Myocyte (in vitro differentiated cells): ENCODE data around the gene SLC29A2. TPM values are rescaled to one million over a fixed set of nuclear protein-coding genes. Genes with fewer than 3 reads are reported as not detected.
A peak's percentile ranks its signal among the peaks of the same experiment; 100 is the strongest.
"Not testable (repeated sequence)": the region's sequence is repeated elsewhere in the genome, so short reads cannot be mapped to it uniquely, and the experiment has no call there.

Source experiments
- DNase-seq: peaks from one replicate; pipeline ENCODE4 v3.0.0-alpha.2; 2012; ENCODE audit warnings: low read depth
- total RNA-seq: library from RNA; depleted of rRNA; stranded (reverse); fragments of >200 nt; gene quantifications from 2 replicates; pipeline ENCODE4 v1.2.3, GENCODE V29; 2014

SLC29A2 gene
- total RNA-seq, 1 donor from 2014 or later = 8.5 TPM

- peak; percentile 88 for DNase-seq
These were observed 14.9 kb upstream of the SLC29A2 start for GRCh38 chr11:66386171-66387069.

DNA sequence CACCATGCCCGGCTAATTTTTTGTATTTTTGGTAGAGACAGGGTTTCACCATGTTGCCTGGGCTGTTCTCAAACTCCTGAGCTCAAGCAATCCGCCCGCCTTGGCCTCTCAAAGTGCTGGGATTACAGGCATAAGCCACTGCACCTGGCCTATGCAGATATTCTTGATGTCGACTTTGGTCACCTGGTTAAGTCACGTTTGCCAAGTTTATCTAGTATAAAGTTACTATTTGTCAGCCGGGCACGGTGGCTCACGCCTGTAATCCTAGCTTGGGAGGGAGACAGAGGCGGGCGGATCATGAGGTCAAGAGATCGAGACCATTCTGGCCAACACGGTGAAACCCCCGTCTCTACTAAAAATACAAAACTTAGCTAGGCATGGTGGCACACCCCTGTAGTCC, 12.8 kb upstream of the SLC29A2 start:
- DNase-seq = not testable (repeated sequence)

GRCh38 chr11:66380264-66380663, 8.7 kb upstream of the SLC29A2 start:
- DNase-seq = not testable (repeated sequence)

- DNase-seq = not testable (repeated sequence)
These were observed 2.2 kb upstream of the SLC29A2 start for GRCh38 chr11:66373690-66374287.

DNA sequence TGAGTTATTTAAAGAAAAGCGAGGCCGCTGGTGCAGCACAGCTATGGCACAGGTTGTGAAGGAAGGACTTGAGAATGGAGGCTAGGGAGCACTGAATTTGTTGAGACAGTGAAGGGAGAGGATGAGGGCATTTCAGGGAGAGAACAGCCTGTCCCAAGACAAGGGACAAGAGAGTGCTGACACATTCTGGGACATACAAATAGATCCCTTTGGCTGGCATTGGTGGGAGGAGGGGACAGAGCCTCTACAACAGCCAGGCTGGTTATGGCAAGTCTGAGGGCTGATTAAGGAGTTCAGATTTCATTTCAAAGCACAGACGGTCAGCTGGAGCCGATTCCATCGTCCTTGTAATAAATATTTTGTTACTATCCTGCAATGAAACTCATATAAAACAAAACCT, 1.7 kb upstream of the SLC29A2 start:
- peak; percentile 44 for DNase-seq

DNA sequence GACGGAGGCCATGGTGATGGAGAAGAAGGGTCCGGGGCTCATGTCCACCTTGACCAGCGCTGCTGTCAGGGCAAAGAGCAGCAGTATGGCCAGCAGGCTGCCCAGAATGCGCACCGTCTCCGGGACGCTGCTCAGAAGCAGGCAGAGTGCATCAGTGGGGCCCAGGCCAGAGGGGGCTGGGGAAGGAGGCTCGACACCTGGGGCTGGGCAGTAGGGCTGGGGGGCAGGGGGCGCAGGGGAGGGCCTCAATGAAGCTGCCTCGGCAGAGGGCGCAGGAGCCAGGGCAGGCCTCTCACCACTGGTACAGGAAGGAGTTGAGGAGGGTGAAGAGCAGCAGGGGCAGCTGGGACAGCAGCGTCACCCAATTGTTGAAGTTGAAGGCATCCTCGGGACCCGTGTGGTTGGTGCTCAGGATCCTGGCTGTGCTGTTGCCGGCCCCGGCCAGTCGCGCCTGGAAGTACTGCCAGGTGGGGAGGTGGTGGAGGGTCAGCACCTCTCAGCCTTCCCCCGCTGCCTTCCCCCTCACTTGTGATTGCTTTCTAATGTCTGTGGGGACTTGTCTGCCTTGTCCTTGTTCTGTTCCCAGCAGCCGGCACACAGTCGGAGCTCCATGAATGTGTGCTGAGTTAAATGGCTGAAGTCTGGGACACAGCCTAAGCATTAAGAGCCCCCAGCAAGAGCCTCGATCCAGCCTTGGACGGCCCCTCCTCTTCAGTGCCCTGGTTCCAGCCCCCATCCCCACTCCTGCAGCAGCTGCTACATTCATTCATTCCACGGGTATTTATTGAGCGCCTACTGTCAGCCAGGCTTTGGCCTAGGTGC, 2.3 kb downstream of the SLC29A2 start:
- DNase-seq = no peak

DNA sequence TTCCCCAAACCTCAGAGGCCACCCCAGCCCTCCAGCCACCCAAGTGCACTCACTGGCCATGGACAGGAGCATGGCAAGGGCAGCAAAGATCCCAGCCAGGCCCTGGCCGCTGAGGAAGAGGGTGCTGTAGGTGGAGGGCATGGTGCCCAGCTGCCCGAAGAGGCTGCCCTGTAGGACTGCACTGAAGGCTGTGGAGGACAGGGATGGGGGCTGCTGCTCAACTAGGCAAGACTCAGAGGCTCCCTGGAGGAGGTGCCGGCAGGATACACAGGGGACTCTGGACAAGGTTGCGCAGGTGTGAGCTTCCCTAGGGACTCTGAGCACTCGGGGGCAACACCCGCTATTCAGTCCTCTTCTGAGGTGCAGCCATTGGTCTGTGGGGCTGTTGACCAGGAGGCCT, 3.1 kb downstream of the SLC29A2 start:
- DNase-seq = no peak

DNA sequence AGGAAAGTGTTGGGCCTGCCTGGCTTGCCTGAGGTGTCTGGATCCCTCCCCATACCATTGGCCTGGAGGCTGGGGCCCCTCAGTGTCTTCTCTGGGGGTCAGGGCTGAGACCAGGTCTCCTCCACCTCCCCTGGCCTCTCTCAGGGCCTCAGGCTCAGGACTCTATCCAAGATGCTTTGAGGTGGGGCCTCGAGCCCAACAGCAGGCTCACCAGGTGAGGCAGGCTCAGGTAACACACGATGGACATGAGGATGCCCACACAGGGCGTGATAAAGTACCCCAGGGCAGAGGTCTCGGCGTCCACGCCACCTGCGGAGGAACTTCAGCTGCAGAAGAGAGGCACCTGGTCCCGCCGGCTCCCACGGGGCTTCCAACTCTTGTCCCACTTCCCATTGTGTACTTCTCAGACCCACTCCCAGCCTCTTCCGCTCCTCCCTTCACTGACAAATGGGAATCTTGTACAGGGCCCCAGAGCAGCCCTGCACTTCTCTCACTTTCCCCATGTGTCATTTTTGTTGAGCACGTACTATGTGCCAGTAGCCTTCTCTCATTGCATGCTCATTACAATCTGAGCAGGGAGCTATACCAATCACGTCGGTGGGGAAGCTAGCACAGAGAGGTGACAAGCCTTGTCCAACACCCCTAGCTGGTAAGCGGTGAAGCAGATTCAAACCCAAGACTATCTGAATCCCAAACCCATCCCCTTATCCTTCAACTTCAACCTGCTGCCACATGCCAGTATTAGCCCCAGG, 3.8 kb downstream of the SLC29A2 start:
- DNase-seq = no peak

- DNase-seq = no peak
These were observed 4.6 kb downstream of the SLC29A2 start for GRCh38 chr11:66366844-66367477.

- no peak for DNase-seq
These were observed 5.6 kb downstream of the SLC29A2 start for GRCh38 chr11:66365711-66366619.

GRCh38 chr11:66365166-66365565, 6.4 kb downstream of the SLC29A2 start:
- no peak for DNase-seq

DNA sequence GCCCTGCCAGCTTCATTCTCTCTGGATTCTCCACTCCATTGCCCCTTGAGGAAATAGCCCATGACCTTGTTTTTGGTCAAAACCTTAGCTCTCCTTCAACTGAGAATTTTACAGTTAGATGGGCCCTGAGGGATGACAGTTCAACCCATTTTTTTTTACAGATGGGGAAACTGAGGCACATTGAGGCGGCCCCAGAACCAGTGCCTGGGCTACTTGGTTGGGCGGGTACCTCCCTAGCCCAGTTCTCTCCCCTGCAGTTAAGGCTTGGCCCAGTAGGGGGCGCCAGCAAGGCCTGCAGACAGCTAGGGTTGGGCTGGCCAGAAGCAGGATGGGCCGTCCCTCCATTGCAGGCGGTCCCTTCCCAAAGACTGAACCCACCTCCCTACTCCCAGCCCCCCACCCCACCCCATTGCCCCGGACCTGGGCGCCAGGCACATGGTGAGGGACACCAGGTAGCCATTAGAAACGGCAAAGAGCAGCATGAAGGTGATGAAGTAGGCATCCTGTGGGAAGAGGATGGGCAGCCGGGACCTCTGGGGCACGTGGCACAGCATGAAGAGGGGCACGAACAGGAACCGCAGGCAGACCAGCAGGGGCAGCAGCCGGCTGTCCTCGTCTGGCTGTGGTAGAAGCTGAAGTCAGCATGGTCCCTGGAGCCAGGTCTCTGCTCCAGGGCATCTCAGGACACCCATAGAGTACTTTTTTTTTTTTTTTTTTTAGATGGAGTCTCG, 7.6 kb downstream of the SLC29A2 start:
- no peak for DNase-seq

DNA sequence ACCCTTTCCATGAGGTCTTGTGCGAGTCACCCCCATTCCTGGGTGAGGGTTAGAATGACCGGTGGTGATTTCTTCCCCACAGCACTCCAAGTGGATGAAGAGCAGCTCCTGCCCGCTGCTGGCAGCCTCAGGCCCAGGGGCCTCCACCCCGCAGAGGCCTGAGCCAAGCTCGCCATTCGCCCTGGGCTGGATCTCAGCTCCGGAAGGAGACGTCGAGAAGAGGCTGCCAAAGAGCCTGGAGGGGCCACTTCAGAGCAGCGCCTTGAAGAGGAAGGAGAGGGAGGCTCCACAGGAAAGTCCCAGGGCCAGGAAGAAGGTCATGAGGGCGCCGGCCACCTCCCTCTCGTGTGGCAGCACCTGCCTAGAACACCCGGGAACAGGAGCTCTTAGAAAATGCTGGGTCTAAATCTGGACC, 8.4 kb downstream of the SLC29A2 start:
- DNase-seq = no peak

GRCh38 chr11:66362481-66363147, 8.9 kb downstream of the SLC29A2 start:
- DNase-seq = no peak

- peak; percentile 76 for DNase-seq
These were observed 10.0 kb downstream of the SLC29A2 start for GRCh38 chr11:66361502-66361941.

DNA sequence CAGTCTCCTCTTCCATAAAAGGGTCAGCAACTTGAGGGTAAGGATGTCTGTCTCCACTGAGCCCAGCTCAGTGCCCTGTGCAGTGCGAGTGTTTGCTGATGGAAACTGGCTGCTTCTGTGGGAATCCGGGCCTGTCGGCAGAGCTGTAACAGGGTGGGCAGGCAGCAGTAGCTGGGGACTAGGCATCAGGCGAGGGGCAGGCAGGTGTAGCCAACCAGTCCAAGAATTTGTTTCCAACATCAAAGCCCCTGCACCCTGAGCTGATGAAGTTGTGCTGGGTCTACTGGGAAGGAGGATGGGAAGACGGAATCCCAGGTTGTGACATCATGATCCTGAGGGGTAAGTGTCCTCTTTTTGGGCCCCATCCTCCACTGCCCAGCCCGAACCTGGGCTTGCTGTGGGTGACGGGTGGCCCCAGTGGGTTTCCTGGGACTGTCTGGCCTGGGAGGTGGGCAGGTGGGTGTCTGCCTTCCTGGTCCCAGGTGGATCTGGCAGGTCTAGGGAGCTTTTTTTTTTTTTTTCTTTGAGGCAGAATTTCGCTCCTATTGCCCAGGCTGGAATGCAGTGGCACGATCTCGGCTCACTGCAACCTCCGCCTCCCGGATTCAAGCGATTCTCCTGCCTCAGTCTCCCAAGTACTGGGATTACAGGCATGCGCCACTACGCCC, 11.0 kb downstream of the SLC29A2 start:
- DNase-seq = no peak

GRCh38 chr11:66359662-66360087, 11.9 kb downstream of the SLC29A2 start:
- no peak for DNase-seq
